Keratinocyte (primary cell): ENCODE measurements around the gene RSPH1. TPM values are rescaled to one million over a fixed set of nuclear protein-coding genes. Genes with fewer than 3 reads are reported as not detected.

Experiments used
- DNase-seq: peaks from one replicate; pipeline ENCODE4 v3.0.0-alpha.2; 2011; ENCODE audit warnings: low read depth, missing footprints, low spot score
- FAIRE-seq: peaks from 2 replicates; lab custom pipeline; 2011; peaks lifted over from hg19 to GRCh38; lab: Jason Lieb, UNC
- H2AFZ ChIP-seq: 2 replicates; pipeline ENCODE4 v1.6.0; 2012; ENCODE audit warnings: low read length, control low read depth, inconsistent platforms; ENCODE audit not compliant: control insufficient read depth
- H3K27ac ChIP-seq: 2 replicates; pipeline ENCODE4 v1.5.1; 2011; ENCODE audit warnings: low read length; ENCODE audit not compliant: control insufficient read depth, insufficient read depth
- H3K27me3 ChIP-seq: 3 replicates; pipeline ENCODE4 v1.6.0; 2011; ENCODE audit warnings: low read length; ENCODE audit not compliant: control insufficient read depth, insufficient read depth; ENCODE audit errors: extremely low read depth
- H3K36me3 ChIP-seq, 2 experiments: 2 replicates in 1 of 2; 3 replicates in 1 of 2; pipeline ENCODE4 v1.5.1; 2011; ENCODE audit warnings: low read length in 2 of 2, mild to moderate bottlenecking in 1 of 2; ENCODE audit not compliant: control insufficient read depth in 2 of 2, insufficient read depth in 2 of 2; ENCODE audit errors: extremely low read depth in 1 of 2
- H3K4me1 ChIP-seq: 3 replicates; pipeline ENCODE4 v1.5.1; 2011; ENCODE audit warnings: low read length; ENCODE audit not compliant: control insufficient read depth, insufficient read depth; ENCODE audit errors: extremely low read depth
- H3K4me2 ChIP-seq: 3 replicates; pipeline ENCODE4 v1.6.0; 2011; ENCODE audit warnings: low read depth, low read length; ENCODE audit not compliant: control insufficient read depth, insufficient read depth; ENCODE audit errors: extremely low read depth
- H3K4me3 ChIP-seq, 3 experiments: fragments of 200-600 bp in 1 of 3; sonication (generic) in 1 of 3; 2 replicates in 2 of 3; 3 replicates in 1 of 3; pipeline ENCODE4 v1.5.1; 2011 to 2016; ENCODE audit warnings: low read length in 3 of 3, mild to moderate bottlenecking in 3 of 3, control low read depth in 2 of 3, inconsistent platforms in 1 of 3, low read depth in 1 of 3, mixed read lengths in 1 of 3, mixed run types in 1 of 3, moderate library complexity in 1 of 3; ENCODE audit not compliant: control insufficient read depth in 2 of 3, insufficient read depth in 2 of 3; ENCODE audit errors: extremely low read depth in 1 of 3
- H3K79me2 ChIP-seq: 2 replicates; pipeline ENCODE4 v1.6.0; 2012; ENCODE audit warnings: low read length; ENCODE audit not compliant: control insufficient read depth, insufficient read depth
- H3K9ac ChIP-seq: 3 replicates; pipeline ENCODE4 v1.6.0; 2011; ENCODE audit warnings: low read length; ENCODE audit not compliant: control insufficient read depth, insufficient read depth; ENCODE audit errors: extremely low read depth
- H3K9me1 ChIP-seq: 3 replicates; pipeline ENCODE4 v1.6.0; 2011; ENCODE audit warnings: low read length; ENCODE audit not compliant: control insufficient read depth, insufficient read depth; ENCODE audit errors: extremely low read depth
- H3K9me3 ChIP-seq: 2 replicates; pipeline ENCODE4 v1.5.1; 2012; ENCODE audit warnings: low read depth, low read length; ENCODE audit not compliant: control insufficient read depth
- H4K20me1 ChIP-seq: 3 replicates; pipeline ENCODE4 v1.6.0; 2011; ENCODE audit warnings: low read length; ENCODE audit not compliant: control insufficient read depth, insufficient read depth; ENCODE audit errors: extremely low read depth
- EZH2 ChIP-seq: IDR thresholded peaks from one replicate; pipeline ENCODE4 v1.6.1; 2012; ENCODE audit warnings: inconsistent platforms, mild to moderate bottlenecking, low read length, moderate library complexity
- dilution Hi-C: fragments of 300-500 bp; cut with MboI; formaldehyde crosslinking; loops from one replicate; pipeline ENCODE4 v1.7.0; 2020; ENCODE audit warnings: low sequenced_read_pairs; ENCODE audit not compliant: extremely low pct_ligation_motif_present
- polyA plus RNA-seq, 5 experiments: library from polyadenylated mRNA; depleted of rRNA in 3 of 5; stranded (reverse) in 3 of 5; stranded (forward) in 1 of 5; unstranded in 1 of 5; fragments of >200 nt; gene quantifications; 1 replicate in 1 of 5; 2 replicates in 3 of 5; 3 replicates in 1 of 5; pipeline versions ENCODE4 v1.2.1 to v1.2.3, GENCODE V29; 2011 to 2012; ENCODE audit warnings: missing spikeins in 2 of 5, low read depth in 1 of 5, low replicate concordance in 1 of 5
- TF ChIP-seq, protein P1 (sequence below), 3 experiments: IDR thresholded peaks in 1 of 3; conservative IDR thresholded peaks in 1 of 3; optimal IDR thresholded peaks in 1 of 3; 2 replicates in 2 of 3; 3 replicates in 1 of 3; pipeline versions ENCODE3 to v1.5.1; 2011; ENCODE audit warnings: low read length in 3 of 3, mild to moderate bottlenecking in 3 of 3, moderate library complexity in 2 of 3, control low read depth in 1 of 3, inconsistent platforms in 1 of 3; ENCODE audit not compliant: insufficient read depth in 2 of 3; ENCODE audit errors: extremely low read depth in 1 of 3

RSPH1 gene
- polyA plus RNA-seq, 1 donor (not counting 4 experiments of a cell fraction or from before 2014, with no cell fraction given): 0.50 TPM

DNA sequence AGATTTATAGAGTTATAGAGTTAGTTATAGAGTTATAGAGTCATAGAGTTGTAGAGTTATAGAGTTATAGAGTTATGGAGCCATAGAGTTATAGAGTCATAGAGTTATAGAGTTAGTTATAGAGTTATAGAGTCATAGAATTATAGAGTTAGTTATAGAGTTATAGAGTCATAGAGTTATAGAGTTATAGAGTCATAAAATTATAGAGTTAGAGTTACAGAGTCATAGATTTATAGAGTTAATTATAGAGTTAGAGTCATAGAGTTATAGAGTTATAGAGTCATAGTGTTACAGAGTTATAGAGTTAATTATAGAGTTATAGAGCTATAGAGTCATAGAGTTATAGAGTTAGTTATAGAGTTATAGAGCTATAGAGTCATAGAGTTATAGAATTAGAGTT lies 60.2 kb downstream of the RSPH1 start:
- dilution Hi-C loops: no loop called here
- Histone ChIP-seq H2AFZ (no peak overlapping the region), H3K27me3 (peaks cover 10% of the 10 kb centered on the region), H3K36me3 (no peaks in the 10 kb centered on the region), H3K4me2 (no peak overlapping the region), H3K79me2 (no peaks in the 10 kb centered on the region), H3K4me3 (no peak overlapping the region), H3K4me1 (peaks cover 4% of the 10 kb centered on the region), H3K27ac (no peak overlapping the region), H3K9me1 (no peaks in the 10 kb centered on the region), H3K9ac (no peak overlapping the region), H4K20me1 (no peaks in the 10 kb centered on the region), H3K9me3 (no peaks in the 10 kb centered on the region)
- FAIRE-seq: no peak
- no peak for DNase-seq
- TF ChIP-seq, protein P1, sequence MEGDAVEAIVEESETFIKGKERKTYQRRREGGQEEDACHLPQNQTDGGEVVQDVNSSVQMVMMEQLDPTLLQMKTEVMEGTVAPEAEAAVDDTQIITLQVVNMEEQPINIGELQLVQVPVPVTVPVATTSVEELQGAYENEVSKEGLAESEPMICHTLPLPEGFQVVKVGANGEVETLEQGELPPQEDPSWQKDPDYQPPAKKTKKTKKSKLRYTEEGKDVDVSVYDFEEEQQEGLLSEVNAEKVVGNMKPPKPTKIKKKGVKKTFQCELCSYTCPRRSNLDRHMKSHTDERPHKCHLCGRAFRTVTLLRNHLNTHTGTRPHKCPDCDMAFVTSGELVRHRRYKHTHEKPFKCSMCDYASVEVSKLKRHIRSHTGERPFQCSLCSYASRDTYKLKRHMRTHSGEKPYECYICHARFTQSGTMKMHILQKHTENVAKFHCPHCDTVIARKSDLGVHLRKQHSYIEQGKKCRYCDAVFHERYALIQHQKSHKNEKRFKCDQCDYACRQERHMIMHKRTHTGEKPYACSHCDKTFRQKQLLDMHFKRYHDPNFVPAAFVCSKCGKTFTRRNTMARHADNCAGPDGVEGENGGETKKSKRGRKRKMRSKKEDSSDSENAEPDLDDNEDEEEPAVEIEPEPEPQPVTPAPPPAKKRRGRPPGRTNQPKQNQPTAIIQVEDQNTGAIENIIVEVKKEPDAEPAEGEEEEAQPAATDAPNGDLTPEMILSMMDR (optimal IDR thresholded peaks at IDR 0.05 in 1 of 3, IDR thresholded peaks at IDR 0.05 in 1 of 3, conservative IDR thresholded peaks at IDR 0.05 in 1 of 3; ENCODE audit: extremely low read depth in 1 of 3, insufficient read depth in 2 of 3, low read length in 3 of 3): no peak
- no peak for TF ChIP-seq EZH2

DNA sequence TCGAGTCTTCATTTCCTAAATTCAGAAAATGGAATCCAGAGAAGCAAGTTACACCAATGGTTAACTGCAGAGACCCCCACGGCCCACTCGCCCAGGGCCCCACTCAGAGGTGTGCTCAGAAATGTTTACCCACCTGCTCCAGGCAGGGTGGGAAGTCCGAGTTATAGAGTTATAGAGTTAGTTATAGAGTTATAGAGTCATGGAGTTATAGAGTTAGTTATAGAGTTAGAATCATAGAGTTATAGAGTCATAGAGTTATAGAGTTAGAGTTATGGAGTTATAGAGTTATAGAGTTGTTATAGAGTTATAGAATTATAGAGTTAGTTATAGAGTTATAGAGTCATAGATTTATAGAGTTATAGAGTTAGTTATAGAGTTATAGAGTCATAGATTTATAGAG lies 60.6 kb downstream of the RSPH1 start:
- dilution Hi-C loops: no loop called here

More for the DNA sequence above, 60.6 kb downstream of the RSPH1 start:
- no peaks in the 10 kb centered on the region for H3K9me1 ChIP-seq
- peaks cover 10% of the 10 kb centered on the region for H3K27me3 ChIP-seq
- no peak overlapping the region for H3K4me2 ChIP-seq
- DNase-seq (no peak), FAIRE-seq (no peak)
- no peak overlapping the region for H3K4me3 ChIP-seq
- peaks cover 4% of the 10 kb centered on the region for H3K4me1 ChIP-seq
- H3K79me2 ChIP-seq: no peaks in the 10 kb centered on the region
- no peak overlapping the region for H3K27ac ChIP-seq
- no peaks in the 10 kb centered on the region for H3K9me3 ChIP-seq
- TF ChIP-seq, protein P1 (optimal IDR thresholded peaks at IDR 0.05 in 1 of 3, IDR thresholded peaks at IDR 0.05 in 1 of 3, conservative IDR thresholded peaks at IDR 0.05 in 1 of 3; ENCODE audit: extremely low read depth in 1 of 3, insufficient read depth in 2 of 3, low read length in 3 of 3): no peak
- TF ChIP-seq EZH2: no peak
- H3K9ac ChIP-seq: no peak overlapping the region
- H3K36me3 ChIP-seq: no peaks in the 10 kb centered on the region
- no peak overlapping the region for H2AFZ ChIP-seq
- no peaks in the 10 kb centered on the region for H4K20me1 ChIP-seq
